Kidney (tissue), 14 donors: ENCODE results near the gene GRIK3. TPM values are rescaled to one million over a fixed set of nuclear protein-coding genes. Genes with fewer than 3 reads are reported as not detected.

Experiments used
- DNase-seq, 5 donors: peaks; one replicate each; pipeline ENCODE4 v3.0.0-alpha.2; 2013 to 2020
- FAIRE-seq: peaks from 2 replicates; lab custom pipeline; 2012; peaks lifted over from hg19 to GRCh38; lab: Jason Lieb, UNC
- H3K27ac ChIP-seq, 2 donors: one replicate each; pipeline ENCODE4 v1.7.0; 2013; ENCODE audit warnings: low read depth in 2 of 2, low read length in 2 of 2, inconsistent platforms in 1 of 2
- H3K27me3 ChIP-seq: one replicate; pipeline ENCODE4 v1.7.1; 2013; ENCODE audit warnings: low read length, inconsistent platforms; ENCODE audit not compliant: control insufficient read depth, insufficient read depth
- H3K36me3 ChIP-seq, 3 donors: one replicate each; pipeline versions ENCODE4 v1.7.0 to v1.7.1; 2013; ENCODE audit warnings: low read length in 3 of 3, control low read depth in 1 of 3, inconsistent platforms in 1 of 3; ENCODE audit not compliant: insufficient read depth in 3 of 3, control insufficient read depth in 2 of 3
- H3K4me1 ChIP-seq, 3 donors: one replicate each; pipeline versions ENCODE4 v1.7.0 to v1.7.1; 2013; ENCODE audit warnings: low read length in 3 of 3, inconsistent platforms in 1 of 3, low read depth in 1 of 3; ENCODE audit not compliant: control insufficient read depth in 2 of 3, insufficient read depth in 2 of 3
- H3K4me3 ChIP-seq, 3 donors: one replicate each; pipeline versions ENCODE4 v1.7.0 to v1.8.1; 2013; ENCODE audit warnings: low read length in 3 of 3, control low read depth in 1 of 3, inconsistent platforms in 1 of 3
- H3K9ac ChIP-seq, 3 donors: one replicate each; pipeline versions ENCODE4 v1.7.0 to v1.7.1; 2013; ENCODE audit warnings: low read length in 3 of 3, control low read depth in 1 of 3, inconsistent platforms in 1 of 3
- H3K9me3 ChIP-seq, 3 donors: one replicate each; pipeline versions ENCODE4 v1.7.0 to v1.7.1; 2013; ENCODE audit warnings: low read length in 3 of 3, control low read depth in 1 of 3, inconsistent platforms in 1 of 3; ENCODE audit not compliant: control insufficient read depth in 2 of 3, insufficient read depth in 1 of 3
- CTCF ChIP-seq: IDR thresholded peaks from 3 replicates; pipeline ENCODE4 v1.5.1; 2012; ENCODE audit warnings: mild to moderate bottlenecking, moderate library complexity, borderline replicate concordance; ENCODE audit not compliant: insufficient read depth; ENCODE audit errors: extremely low read depth
- intact Hi-C: fragments of 100-400 bp; cut with DNase I; formaldehyde crosslinking; loops from one replicate; pipeline ENCODE4 v1.11.1; 2022
- polyA plus RNA-seq: library from polyadenylated mRNA; stranded (reverse); fragments of 350-450 nt; fragmentation: Illumina TruSeq; extraction: RNeasy Lipid Tissue Mini Kit (QIAGEN cat#74804); gene quantifications from one replicate; pipeline ENCODE4 v1.2.3, GENCODE V29; 2014; ENCODE audit warnings: low read depth, low replicate concordance; ENCODE audit not compliant: insufficient read depth
- total RNA-seq: library from RNA; stranded (reverse); fragmentation: NEBNext Ultra II Directional; extraction: Animal tissue kit (Norgen Biotek cat#: 25700); gene quantifications from one replicate; pipeline ENCODE4 v1.2.1, GENCODE V29; 2021
- donor health status: control.
- donor health status: control.
- donor health status: control.
- donor health status: control.
- donor health status: control.
- donor health status: DM: yes; HTN: yes; CAD: no.
- donor health status: Normal renal cell carcinoma (clear cell type).

Gene GRIK3
- total and polyA plus RNA-seq, 2 donors from 2014 or later, result 0.06 to 0.38 TPM

- H3K27ac ChIP-seq, result no peak overlapping the region
- FAIRE-seq, result no peak
Observed at GRCh38 chr1:36925251-36925650, 109.1 kb downstream of the GRIK3 start.

GRCh38 chr1:36924282-36924811, 110.0 kb downstream of the GRIK3 start:
- Histone ChIP-seq H3K27me3 (no peaks in the 10 kb centered on the region), H3K27ac (no peak overlapping the region), H3K36me3 (no peaks in the 10 kb centered on the region), H3K9me3 (no peaks in the 10 kb centered on the region), H3K4me3 (no peak overlapping the region), H3K9ac (no peak overlapping the region), H3K4me1 (no peaks in the 10 kb centered on the region)
- no peak for TF ChIP-seq CTCF
- FAIRE-seq (no peak), DNase-seq (peak; percentile 80 to 95 (median 92))
- intact Hi-C loops, result no loop called here

More at GRCh38 chr1:36925251-36925650, 109.1 kb downstream of the GRIK3 start:
- intact Hi-C loops, result no loop called here
- DNase-seq, result no peak
- H3K4me1 ChIP-seq, result no peaks in the 10 kb centered on the region
- no peak overlapping the region for H3K9ac ChIP-seq
- TF ChIP-seq CTCF, result no peak
- no peak overlapping the region for H3K4me3 ChIP-seq
- H3K27me3 ChIP-seq, result no peaks in the 10 kb centered on the region
- no peaks in the 10 kb centered on the region for H3K9me3 ChIP-seq
- H3K36me3 ChIP-seq, result no peaks in the 10 kb centered on the region

- intact Hi-C loops, result no loop called here
- Histone ChIP-seq H3K4me1 (no peaks in the 10 kb centered on the region), H3K27ac (no peak overlapping the region), H3K36me3 (no peaks in the 10 kb centered on the region), H3K27me3 (no peaks in the 10 kb centered on the region), H3K4me3 (no peak overlapping the region), H3K9ac (no peak overlapping the region), H3K9me3 (no peaks in the 10 kb centered on the region)
- DNase-seq (peak in 1 of 5 donors; percentile 4), FAIRE-seq (no peak)
- no peak for TF ChIP-seq CTCF
Observed at GRCh38 chr1:36922593-36923426, 111.5 kb downstream of the GRIK3 start.
